Activated CD8-positive, alpha-beta T cell treated with anti-CD3 and anti-CD28 coated beads for 36 hours (primary cell): Measurements from ENCODE around the gene TMX3. TPM values are rescaled to one million over a fixed set of nuclear protein-coding genes. Genes with fewer than 3 reads are reported as not detected.

ENCODE experiments used
- ATAC-seq: fragments of 200-7000 bp; cut with Tn5 transposase; one replicate; pipeline ENCODE4 v1.10.0; 2021; ENCODE audit warnings: mild to moderate bottlenecking, moderate library complexity
- CTCF ChIA-PET: fragments of 350-600 bp; sonication (Branson Sonifier 250); formaldehyde crosslinking; loops from one replicate; lab custom pipeline; 2021; ENCODE audit warnings: antibody characterized with exemption; lab: Charles Lee
- POLR2A ChIA-PET: fragments of 350-600 bp; sonication (Branson Sonifier 250); formaldehyde crosslinking; loops from one replicate; lab custom pipeline; 2021; ENCODE audit warnings: antibody characterized with exemption; lab: Charles Lee
- DNase-seq: peaks from one replicate; pipeline ENCODE4 v3.0.0-alpha.2; 2020
- H3K27ac Mint-ChIP-seq: one replicate; pipeline ENCODE4 v1.8.0; 2021; ENCODE audit warnings: mild to moderate bottlenecking, mixed read lengths
- H3K27me3 Mint-ChIP-seq: one replicate; pipeline ENCODE4 v1.8.0; 2021; ENCODE audit warnings: mixed read lengths
- H3K36me3 Mint-ChIP-seq: one replicate; pipeline ENCODE4 v1.8.0; 2021; ENCODE audit warnings: low read depth, mixed read lengths
- H3K4me1 Mint-ChIP-seq: one replicate; pipeline ENCODE4 v1.8.0; 2021; ENCODE audit warnings: low read depth, mixed read lengths
- H3K4me3 Mint-ChIP-seq: one replicate; pipeline ENCODE4 v1.8.0; 2021; ENCODE audit warnings: mild to moderate bottlenecking, moderate library complexity, mixed read lengths
- H3K9me3 Mint-ChIP-seq: one replicate; pipeline ENCODE4 v1.8.0; 2021; ENCODE audit warnings: mixed read lengths
- intact Hi-C: fragments of 100-400 bp; cut with micrococcal nuclease; formaldehyde crosslinking; loops from one replicate; pipeline ENCODE4 v1.10.0; 2022
- total RNA-seq, 2 experiments: library from RNA; stranded (reverse); gene quantifications; one replicate each; pipeline ENCODE4 v1.2.3, GENCODE V29; 2021
- TF ChIP-seq, protein P1 (sequence below): fragments of 200-600 bp; IDR thresholded peaks from one replicate; pipeline ENCODE4 v1.8.0; 2022; ENCODE audit warnings: antibody characterized with exemption, mild to moderate bottlenecking

TMX3 gene
- total RNA-seq, 2 experiments from 2014 or later, result 39.7 to 51.4 TPM

- intact Hi-C loops, result no loop called here
- CTCF ChIA-PET, result no interaction called here
- H3K4me3 Mint-ChIP-seq, result no peak overlapping the region
Measured at GRCh38 chr18:68679528-68679927, 35.4 kb downstream of the TMX3 start.

DNA sequence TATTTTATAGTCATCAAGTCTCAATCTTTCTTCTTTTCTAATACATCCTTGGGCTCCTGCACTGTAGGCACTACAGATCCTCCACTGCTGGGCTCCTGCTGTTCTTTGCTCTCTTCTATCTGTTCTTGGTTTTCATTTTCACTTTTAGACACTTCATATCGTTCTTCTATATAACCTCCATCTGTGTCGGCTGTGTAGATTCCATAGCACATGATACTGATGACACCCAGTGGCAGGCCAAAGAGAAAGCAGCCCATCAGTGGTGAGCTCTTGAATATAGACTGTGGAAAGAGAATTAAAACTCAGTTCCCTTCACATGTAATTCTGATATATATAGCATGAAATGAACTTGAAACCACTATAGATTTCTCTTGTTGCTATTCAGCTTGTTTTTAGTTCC is 38.0 kb downstream of the TMX3 start:
- H3K27ac Mint-ChIP-seq, result no peak overlapping the region
- ATAC-seq (peak; percentile 49), DNase-seq (no peak)
- H3K4me1 Mint-ChIP-seq, result no peaks in the 10 kb centered on the region
- TF ChIP-seq, protein P1, sequence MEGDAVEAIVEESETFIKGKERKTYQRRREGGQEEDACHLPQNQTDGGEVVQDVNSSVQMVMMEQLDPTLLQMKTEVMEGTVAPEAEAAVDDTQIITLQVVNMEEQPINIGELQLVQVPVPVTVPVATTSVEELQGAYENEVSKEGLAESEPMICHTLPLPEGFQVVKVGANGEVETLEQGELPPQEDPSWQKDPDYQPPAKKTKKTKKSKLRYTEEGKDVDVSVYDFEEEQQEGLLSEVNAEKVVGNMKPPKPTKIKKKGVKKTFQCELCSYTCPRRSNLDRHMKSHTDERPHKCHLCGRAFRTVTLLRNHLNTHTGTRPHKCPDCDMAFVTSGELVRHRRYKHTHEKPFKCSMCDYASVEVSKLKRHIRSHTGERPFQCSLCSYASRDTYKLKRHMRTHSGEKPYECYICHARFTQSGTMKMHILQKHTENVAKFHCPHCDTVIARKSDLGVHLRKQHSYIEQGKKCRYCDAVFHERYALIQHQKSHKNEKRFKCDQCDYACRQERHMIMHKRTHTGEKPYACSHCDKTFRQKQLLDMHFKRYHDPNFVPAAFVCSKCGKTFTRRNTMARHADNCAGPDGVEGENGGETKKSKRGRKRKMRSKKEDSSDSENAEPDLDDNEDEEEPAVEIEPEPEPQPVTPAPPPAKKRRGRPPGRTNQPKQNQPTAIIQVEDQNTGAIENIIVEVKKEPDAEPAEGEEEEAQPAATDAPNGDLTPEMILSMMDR, result no peak
- no peaks in the 10 kb centered on the region for H3K9me3 Mint-ChIP-seq
- no peak overlapping the region for H3K4me3 Mint-ChIP-seq
- intact Hi-C loops, result no loop called here
- peaks cover 24% of the 10 kb centered on the region for H3K36me3 Mint-ChIP-seq
- H3K27me3 Mint-ChIP-seq, result no peaks in the 10 kb centered on the region
- ChIA-PET POLR2A (no interaction called here), CTCF (interaction anchor here (0.8 kb wide), 1 partner anchor 17 kb away, joined by 3 read pairs; no protein-coding TSS in a partner anchor)

More at GRCh38 chr18:68679528-68679927, 35.4 kb downstream of the TMX3 start:
- TF ChIP-seq, protein P1, result no peak
- no peak for ATAC-seq
- Mint-ChIP-seq H3K9me3 (no peaks in the 10 kb centered on the region), H3K36me3 (peaks cover 31% of the 10 kb centered on the region), H3K27me3 (no peaks in the 10 kb centered on the region), H3K27ac (no peak overlapping the region), H3K4me1 (no peaks in the 10 kb centered on the region)
- POLR2A ChIA-PET, result no interaction called here
- DNase-seq, result no peak

- no peak overlapping the region for H3K27ac Mint-ChIP-seq
- no peak overlapping the region for H3K4me3 Mint-ChIP-seq
- no peaks in the 10 kb centered on the region for H3K36me3 Mint-ChIP-seq
- ChIA-PET POLR2A (no interaction called here), CTCF (no interaction called here)
- no peaks in the 10 kb centered on the region for H3K9me3 Mint-ChIP-seq
- H3K4me1 Mint-ChIP-seq, result no peaks in the 10 kb centered on the region
- peaks cover 2% of the 10 kb centered on the region for H3K27me3 Mint-ChIP-seq
- DNase-seq, result no peak
- TF ChIP-seq, protein P1, result no peak
- ATAC-seq, result no peak
- intact Hi-C loops, result no loop called here
Measured at GRCh38 chr18:68667121-68667520, 47.8 kb downstream of the TMX3 start.

DNA sequence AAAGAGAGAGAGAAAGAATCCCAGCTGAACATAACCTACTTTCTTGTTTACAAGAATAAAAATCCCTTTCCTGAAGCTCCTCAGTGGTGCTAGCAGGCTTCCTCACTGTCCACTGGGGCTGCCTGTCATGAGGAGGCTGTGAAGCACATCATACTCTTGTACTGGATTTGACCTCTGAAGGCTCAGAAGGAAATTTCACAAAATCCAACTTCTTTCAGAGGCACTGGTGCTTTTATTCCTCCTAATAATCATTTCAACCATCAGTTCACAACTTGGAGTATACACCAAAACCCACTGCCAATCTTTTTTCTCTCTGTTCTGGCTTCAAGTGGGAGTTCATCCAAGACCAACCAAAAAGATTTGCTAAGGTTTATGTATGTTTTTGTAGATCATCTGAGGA is 48.5 kb downstream of the TMX3 start:
- TF ChIP-seq, protein P1, result no peak
- Mint-ChIP-seq H3K4me3 (no peak overlapping the region), H3K9me3 (no peaks in the 10 kb centered on the region), H3K36me3 (no peaks in the 10 kb centered on the region), H3K4me1 (no peaks in the 10 kb centered on the region), H3K27ac (no peak overlapping the region), H3K27me3 (peaks cover 2% of the 10 kb centered on the region)
- no peak for ATAC-seq
- no peak for DNase-seq
- POLR2A ChIA-PET, result interaction anchor here (0.5 kb wide), 1 partner anchor 271 kb away, joined by 3 read pairs; no protein-coding TSS in a partner anchor
- CTCF ChIA-PET, result no interaction called here
- intact Hi-C loops, result no loop called here

GRCh38 chr18:68665628-68666027 is 49.3 kb downstream of the TMX3 start:
- Mint-ChIP-seq H3K4me3 (no peak overlapping the region), H3K27ac (no peak overlapping the region), H3K36me3 (no peaks in the 10 kb centered on the region), H3K9me3 (no peaks in the 10 kb centered on the region), H3K4me1 (no peaks in the 10 kb centered on the region), H3K27me3 (peaks cover 2% of the 10 kb centered on the region)
- intact Hi-C loops, result no loop called here
- DNase-seq (no peak), ATAC-seq (no peak)
- ChIA-PET POLR2A (no interaction called here), CTCF (no interaction called here)
- TF ChIP-seq, protein P1, result no peak
